ENCODE results near the gene MDC1.
A peak's percentile ranks its signal among the peaks of the same experiment; 100 is the strongest.

Gene MDC1

DNA sequence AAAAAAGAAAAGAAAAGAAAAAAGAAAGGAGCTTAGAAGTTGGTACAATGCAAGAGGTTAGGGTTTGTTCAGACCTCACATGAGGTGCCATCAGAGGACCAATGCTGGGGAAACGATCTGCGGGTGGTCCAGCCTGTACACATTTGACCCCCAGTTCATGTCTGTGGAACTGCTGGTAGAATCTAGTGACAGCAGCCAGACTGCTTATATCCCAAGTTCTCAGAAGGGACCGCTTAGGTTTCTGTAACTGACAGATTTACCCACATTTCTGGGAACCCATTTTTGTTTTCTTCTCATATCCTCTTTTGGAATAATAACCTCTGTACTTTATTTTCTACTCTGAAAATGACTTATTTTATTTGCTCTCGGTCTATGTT lies 35.3 kb downstream of the MDC1 start:
- no peak for DNase-seq (ENCODE audit: low read depth in 2 of 2)
- peak overlapping the region; percentile 85 to 94 for H3K4me3 ChIP-seq (replicated peaks in 1 of 2; ENCODE audit: low read depth in 2 of 2, low read length in 2 of 2)
- TF ChIP-seq, protein P1, sequence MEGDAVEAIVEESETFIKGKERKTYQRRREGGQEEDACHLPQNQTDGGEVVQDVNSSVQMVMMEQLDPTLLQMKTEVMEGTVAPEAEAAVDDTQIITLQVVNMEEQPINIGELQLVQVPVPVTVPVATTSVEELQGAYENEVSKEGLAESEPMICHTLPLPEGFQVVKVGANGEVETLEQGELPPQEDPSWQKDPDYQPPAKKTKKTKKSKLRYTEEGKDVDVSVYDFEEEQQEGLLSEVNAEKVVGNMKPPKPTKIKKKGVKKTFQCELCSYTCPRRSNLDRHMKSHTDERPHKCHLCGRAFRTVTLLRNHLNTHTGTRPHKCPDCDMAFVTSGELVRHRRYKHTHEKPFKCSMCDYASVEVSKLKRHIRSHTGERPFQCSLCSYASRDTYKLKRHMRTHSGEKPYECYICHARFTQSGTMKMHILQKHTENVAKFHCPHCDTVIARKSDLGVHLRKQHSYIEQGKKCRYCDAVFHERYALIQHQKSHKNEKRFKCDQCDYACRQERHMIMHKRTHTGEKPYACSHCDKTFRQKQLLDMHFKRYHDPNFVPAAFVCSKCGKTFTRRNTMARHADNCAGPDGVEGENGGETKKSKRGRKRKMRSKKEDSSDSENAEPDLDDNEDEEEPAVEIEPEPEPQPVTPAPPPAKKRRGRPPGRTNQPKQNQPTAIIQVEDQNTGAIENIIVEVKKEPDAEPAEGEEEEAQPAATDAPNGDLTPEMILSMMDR (IDR thresholded peaks at IDR 0.05; ENCODE audit: low read depth, low read length) = no peak

DNA sequence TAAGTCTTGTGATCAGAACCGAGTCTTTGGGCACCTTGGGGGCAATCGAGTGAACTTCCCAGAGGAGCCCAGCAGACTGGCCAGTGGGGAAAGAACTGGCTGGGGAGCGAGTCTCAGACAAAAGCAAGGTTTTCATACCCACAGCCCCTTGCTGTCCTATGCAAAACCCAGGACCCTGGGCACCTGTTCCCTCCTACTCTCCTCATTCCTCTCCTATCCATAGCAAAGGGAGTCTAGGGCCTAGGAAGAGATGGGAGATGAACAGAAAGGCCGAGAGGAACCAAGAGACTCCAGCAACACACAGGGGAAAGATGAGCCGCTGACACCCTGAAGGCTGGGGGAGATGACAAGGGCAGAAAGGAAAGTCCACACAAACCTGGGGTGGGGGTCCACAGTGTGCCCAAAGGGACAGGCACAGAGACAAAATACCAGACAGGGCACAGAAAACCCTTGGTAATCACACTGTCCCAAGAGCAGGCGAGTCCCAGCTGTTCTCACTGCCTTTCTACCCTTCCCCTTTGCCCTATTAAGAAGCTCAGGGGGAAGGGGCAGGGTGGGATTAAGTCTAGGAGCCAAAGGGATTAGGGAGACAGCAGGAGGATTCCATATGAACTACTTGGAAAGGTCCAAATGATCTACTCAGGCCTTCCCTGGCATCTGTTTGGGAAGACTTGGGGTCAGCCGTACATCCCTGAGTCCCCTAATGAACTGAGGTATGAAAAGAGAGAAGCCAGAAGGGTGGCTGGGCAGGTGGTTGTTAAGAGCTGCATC lies 37.1 kb downstream of the MDC1 start:
- DNase-seq (ENCODE audit: low read depth in 2 of 2) = no peak
- TF ChIP-seq, protein P1 (IDR thresholded peaks at IDR 0.05; ENCODE audit: low read depth, low read length) = no peak
- H3K4me3 ChIP-seq (replicated peaks in 1 of 2; ENCODE audit: low read depth in 2 of 2, low read length in 2 of 2) = peak overlapping the region; percentile 6 to 39

DNA sequence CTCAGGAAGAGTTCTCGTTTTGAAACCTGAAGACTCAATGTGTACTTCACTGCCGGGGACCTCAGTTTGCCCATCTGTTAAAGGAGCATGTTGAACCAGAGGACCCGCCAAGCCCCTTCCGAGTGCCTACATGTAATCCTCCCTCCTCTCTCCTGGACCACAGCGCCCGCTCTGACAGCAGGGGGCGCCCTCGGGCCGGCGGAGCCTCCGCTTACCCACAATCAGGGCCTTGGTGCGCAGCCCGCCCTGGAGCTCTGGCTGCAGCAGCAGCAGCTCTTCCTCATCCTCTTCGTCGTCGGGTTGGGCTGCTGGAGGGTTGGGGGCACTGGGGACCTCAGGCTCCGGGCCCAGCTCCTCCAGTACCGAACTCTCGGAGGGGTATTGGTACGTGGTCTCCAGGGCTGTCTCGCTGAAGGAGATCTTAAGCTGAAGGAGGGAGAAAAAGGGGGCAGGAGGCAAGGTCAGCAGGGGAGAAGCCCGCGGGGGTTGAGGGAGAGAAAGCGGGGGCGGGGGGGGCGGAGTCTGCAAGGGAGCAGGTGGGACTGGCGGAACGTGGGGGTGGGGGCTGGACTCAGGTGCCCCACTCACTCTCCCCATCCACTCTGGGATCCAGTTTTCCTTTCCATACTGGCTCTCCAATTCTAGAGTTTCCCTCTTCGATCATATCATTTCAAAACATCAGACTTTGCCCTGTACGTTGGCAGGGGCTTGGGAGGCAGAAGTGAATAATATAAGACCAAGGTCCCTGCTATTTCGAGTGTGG lies 37.9 kb downstream of the MDC1 start:
- TF ChIP-seq, protein P1 (IDR thresholded peaks at IDR 0.05; ENCODE audit: low read depth, low read length) = peak; percentile 95
- peak overlapping the region in 1 of 2 donors; percentile 39 for H3K4me3 ChIP-seq (replicated peaks in 1 of 2; ENCODE audit: low read depth in 2 of 2, low read length in 2 of 2)
- DNase-seq (ENCODE audit: low read depth in 2 of 2) = peak; percentile 84 to 86

DNA sequence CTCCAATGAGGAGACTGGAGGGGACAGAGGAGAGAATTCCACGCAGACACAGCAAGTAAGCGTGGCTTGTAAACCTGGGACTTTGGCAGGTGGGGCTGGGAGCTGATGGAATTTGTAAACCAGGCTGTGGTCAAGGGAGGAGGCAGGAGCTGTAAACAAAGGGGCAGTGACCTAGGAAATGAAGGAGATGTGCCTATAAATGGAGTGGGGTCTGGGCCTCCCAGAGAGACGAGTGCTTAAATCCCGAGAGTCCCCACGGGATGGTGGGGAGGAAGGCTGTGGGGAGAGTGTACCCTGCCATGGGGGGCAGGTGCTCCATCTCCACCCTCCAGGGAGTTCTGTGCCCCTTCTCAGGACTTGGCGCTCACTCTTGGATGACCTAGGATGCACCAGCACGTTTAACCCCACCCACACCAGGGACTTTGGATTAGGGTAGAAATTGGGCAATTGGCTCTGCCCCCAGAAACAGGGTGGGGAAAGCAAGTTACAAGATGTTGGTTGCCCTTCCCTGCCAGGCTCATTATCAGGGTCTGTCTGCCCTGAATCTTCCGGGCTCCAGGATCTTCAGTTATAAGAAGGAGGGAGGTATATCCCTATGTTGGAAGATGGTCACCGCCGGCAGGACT lies 40.3 kb downstream of the MDC1 start:
- no peak for DNase-seq (ENCODE audit: low read depth in 2 of 2)

DNA sequence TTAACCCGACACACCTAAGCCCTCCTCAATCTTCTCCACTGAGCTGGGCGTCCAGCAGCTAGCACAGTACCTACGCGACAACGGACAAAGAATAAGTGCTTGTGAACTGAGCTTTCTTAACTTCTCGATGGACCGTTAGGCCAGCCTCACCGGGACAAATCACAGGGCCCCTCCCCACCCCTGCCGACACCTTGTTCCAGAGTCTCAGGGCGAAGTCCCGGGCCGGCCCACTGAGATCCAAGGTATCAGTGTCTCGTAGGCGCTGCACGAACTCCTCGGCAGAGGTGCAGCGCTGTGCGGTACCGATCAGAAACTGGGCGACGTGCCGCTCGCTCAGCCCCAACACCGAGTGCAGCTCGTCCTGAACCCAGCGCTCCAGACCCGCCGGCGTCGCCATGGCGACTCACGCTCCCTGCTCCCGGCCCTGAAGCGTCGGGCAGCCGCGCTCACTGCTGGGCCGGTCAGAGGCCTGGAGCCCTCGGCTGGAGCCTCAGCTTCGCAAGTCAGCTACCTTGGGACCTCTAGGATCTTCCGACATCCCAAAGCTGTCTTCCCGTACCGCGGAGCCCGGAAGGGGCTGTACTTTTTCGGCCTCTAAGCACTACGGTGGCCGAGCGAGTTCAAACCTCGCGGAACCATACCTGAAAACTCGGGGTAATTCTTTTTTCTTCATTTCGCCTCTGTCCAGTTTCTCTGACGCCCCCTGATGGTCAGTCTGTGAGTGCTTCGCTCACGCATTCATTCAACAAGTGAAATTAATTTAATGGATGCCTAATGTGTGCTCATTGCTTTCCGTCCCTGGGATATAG lies 44.4 kb downstream of the MDC1 start, which contains the start of gene DHX16:
DHX16 (minus strand) TSS at position 562 of the 809 bp plus-strand sequence; CDS start at position 397, 165 bp downstream.
- H3K4me3 ChIP-seq (replicated peaks in 1 of 2; ENCODE audit: low read depth in 2 of 2, low read length in 2 of 2) = peak within 1 kb of the TSS; percentile 95
- TF ChIP-seq, protein P1 (IDR thresholded peaks at IDR 0.05; ENCODE audit: low read depth, low read length) = peak; percentile 85
- peak; percentile 99 for DNase-seq (ENCODE audit: low read depth in 2 of 2)

More for the DNA sequence above, 40.3 kb downstream of the MDC1 start:
- TF ChIP-seq, protein P1 (IDR thresholded peaks at IDR 0.05; ENCODE audit: low read depth, low read length) = no peak
- H3K4me3 ChIP-seq (replicated peaks in 1 of 2; ENCODE audit: low read depth in 2 of 2, low read length in 2 of 2) = no peak overlapping the region
